ENCODE results near the gene ADAMTS8.

Gene ADAMTS8

DNA sequence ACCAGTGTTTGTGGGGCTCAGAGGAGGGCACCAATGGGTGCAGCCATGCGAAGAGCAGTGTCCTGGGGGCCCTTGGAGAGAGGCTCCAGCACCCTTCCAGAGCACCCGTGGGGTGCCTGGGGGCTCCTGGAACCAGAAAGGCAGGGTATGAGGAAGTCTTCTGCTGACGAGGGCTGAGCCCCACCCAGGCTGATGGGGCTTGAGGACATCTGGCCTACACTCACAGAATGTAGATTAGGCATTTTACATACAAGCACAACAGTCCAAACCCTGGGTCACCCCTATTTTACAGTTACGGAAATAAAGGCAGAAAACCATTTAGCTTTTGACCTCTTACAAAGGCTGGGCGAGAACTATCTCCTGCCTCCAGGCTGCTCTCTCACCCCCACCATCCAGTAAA is 47.6 kb downstream of the ADAMTS8 start:
- TF ChIP-seq TAF1 (IDR thresholded peaks at IDR 0.05; ENCODE audit: borderline replicate concordance, insufficient read depth, low read length), result no peak
- TF ChIP-seq FOXP2 (optimal IDR thresholded peaks at IDR 0.05; ENCODE audit: borderline replicate concordance, extremely low read depth, extremely low read length, insufficient read depth), result no peak
- TF ChIP-seq POLR2AphosphoS5 (IDR thresholded peaks at IDR 0.05; ENCODE audit: low read depth, low read length), result no peak
- no peak for TF ChIP-seq SIN3A (IDR thresholded peaks at IDR 0.05; ENCODE audit: borderline replicate concordance, insufficient read depth, low read length)
- TF ChIP-seq, protein P1, sequence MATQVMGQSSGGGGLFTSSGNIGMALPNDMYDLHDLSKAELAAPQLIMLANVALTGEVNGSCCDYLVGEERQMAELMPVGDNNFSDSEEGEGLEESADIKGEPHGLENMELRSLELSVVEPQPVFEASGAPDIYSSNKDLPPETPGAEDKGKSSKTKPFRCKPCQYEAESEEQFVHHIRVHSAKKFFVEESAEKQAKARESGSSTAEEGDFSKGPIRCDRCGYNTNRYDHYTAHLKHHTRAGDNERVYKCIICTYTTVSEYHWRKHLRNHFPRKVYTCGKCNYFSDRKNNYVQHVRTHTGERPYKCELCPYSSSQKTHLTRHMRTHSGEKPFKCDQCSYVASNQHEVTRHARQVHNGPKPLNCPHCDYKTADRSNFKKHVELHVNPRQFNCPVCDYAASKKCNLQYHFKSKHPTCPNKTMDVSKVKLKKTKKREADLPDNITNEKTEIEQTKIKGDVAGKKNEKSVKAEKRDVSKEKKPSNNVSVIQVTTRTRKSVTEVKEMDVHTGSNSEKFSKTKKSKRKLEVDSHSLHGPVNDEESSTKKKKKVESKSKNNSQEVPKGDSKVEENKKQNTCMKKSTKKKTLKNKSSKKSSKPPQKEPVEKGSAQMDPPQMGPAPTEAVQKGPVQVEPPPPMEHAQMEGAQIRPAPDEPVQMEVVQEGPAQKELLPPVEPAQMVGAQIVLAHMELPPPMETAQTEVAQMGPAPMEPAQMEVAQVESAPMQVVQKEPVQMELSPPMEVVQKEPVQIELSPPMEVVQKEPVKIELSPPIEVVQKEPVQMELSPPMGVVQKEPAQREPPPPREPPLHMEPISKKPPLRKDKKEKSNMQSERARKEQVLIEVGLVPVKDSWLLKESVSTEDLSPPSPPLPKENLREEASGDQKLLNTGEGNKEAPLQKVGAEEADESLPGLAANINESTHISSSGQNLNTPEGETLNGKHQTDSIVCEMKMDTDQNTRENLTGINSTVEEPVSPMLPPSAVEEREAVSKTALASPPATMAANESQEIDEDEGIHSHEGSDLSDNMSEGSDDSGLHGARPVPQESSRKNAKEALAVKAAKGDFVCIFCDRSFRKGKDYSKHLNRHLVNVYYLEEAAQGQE (IDR thresholded peaks at IDR 0.05; ENCODE audit: insufficient read depth in 1 of 2, low read depth in 2 of 2, low read length in 2 of 2), result no peak

DNA sequence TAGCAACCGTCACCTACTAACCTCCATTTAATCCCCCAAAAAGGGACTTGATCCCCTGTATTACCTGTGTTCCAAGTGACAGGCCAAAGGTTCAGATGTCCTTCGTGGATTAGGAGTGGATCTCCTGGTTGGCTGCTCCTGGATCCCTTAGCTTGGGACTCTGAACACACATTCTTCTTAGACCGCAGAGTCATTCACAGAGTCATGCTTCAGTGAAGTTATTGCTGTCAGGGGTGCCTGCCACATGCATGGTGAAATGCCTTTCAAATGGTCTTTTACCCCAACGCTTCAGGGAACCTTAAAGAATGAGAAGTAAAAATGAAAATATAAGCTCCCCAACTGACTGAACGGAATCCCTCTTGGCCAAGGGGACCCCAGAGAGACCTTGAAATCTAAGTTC is 49.1 kb downstream of the ADAMTS8 start:
- TF ChIP-seq TAF1 (IDR thresholded peaks at IDR 0.05; ENCODE audit: borderline replicate concordance, insufficient read depth, low read length) (no peak), POLR2AphosphoS5 (IDR thresholded peaks at IDR 0.05; ENCODE audit: low read depth, low read length) (no peak), SIN3A (IDR thresholded peaks at IDR 0.05; ENCODE audit: borderline replicate concordance, insufficient read depth, low read length) (no peak)

DNA sequence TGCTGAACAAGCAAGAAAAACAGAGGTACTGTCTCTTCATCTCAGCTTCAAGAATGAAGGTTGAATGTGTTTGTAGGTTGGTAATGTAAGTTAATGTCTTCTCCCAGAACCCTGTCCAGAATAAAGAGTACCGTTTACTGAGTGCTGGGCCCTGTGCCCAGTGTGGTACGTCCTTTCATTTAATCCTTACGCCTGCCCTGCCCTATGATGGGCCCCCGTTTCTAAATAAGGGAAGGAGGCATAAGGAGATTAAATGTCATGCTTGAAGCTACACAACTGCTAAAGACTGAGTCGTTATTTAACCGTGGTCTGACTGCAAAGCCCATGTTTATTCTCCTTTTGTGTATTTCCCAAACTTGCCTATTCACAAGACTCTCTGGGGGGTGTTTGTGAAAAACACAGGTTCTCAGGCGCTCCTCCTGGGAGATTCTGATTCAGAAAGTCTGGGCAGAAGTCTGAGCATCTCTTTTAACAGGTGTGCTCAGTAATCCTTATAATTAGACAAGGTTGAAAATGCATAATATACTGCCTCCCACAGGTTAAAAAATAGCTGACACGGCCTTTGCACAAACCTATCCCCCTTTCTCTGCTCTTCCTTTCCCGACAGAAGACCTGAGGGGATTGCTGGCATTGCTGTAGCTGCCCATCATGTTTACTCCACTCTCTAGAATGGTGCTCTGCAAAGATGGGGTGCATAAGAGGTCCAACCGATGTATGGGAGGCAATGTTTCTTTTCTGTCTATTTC is 57.4 kb downstream of the ADAMTS8 start:
- TF ChIP-seq FOXP2 (optimal IDR thresholded peaks at IDR 0.05; ENCODE audit: borderline replicate concordance, extremely low read depth, extremely low read length, insufficient read depth), result no peak
- no peak for TF ChIP-seq POLR2AphosphoS5 (IDR thresholded peaks at IDR 0.05; ENCODE audit: low read depth, low read length)
- TF ChIP-seq, protein P1 (IDR thresholded peaks at IDR 0.05; ENCODE audit: insufficient read depth in 1 of 2, low read depth in 2 of 2, low read length in 2 of 2), result no peak
- TF ChIP-seq TAF1 (IDR thresholded peaks at IDR 0.05; ENCODE audit: borderline replicate concordance, insufficient read depth, low read length), result no peak
- TF ChIP-seq SIN3A (IDR thresholded peaks at IDR 0.05; ENCODE audit: borderline replicate concordance, insufficient read depth, low read length), result no peak

DNA sequence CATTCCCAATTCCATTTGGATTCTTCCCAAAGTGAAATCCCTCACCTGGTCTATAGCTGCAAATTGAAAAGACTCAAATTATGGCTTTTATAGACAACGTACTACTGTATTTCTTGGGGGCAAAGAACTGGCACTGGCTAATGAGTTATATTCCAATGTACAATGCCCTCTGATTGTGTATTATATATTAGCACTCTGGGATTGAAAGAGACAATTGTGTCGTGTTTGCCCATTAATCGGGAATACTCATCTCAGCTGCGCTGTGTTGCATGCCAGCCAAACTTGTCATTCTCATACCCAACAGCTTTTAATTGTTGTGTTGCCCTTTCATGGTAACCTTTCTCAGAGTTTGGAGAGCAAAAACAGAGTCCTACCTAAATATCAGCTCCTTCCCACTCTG is 58.7 kb downstream of the ADAMTS8 start:
- no peak for TF ChIP-seq FOXP2 (optimal IDR thresholded peaks at IDR 0.05; ENCODE audit: borderline replicate concordance, extremely low read depth, extremely low read length, insufficient read depth)
- no peak for TF ChIP-seq SIN3A (IDR thresholded peaks at IDR 0.05; ENCODE audit: borderline replicate concordance, insufficient read depth, low read length)
- TF ChIP-seq POLR2AphosphoS5 (IDR thresholded peaks at IDR 0.05; ENCODE audit: low read depth, low read length), result no peak
- no peak for TF ChIP-seq TAF1 (IDR thresholded peaks at IDR 0.05; ENCODE audit: borderline replicate concordance, insufficient read depth, low read length)
- TF ChIP-seq, protein P1 (IDR thresholded peaks at IDR 0.05; ENCODE audit: insufficient read depth in 1 of 2, low read depth in 2 of 2, low read length in 2 of 2), result no peak

DNA sequence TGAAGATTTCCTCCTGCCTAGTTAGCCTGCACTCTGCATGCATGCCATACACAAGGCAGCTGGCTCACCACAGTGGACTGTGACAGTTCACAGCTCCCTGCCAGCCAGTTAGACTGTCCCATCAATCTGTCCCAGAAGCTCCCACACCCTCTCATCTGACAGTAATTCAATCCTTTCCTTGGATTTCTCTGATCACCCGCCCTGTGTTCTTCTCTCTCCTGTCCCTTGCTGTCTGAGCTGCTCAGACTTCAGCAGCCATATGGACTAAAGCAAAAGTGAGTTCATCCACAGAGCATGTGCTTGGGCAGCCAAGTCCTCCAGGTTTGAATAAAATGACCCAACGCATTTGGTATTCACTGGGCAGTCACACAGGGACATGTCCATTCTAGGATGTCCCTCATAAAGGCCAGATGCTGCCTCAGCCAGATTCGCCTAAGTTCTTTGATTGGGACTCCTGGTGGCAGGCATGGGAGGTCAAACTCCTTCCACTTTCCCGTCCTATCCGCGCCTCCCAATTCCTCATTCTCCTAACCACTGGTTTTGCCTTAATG is 59.2 kb downstream of the ADAMTS8 start:
- TF ChIP-seq POLR2AphosphoS5 (IDR thresholded peaks at IDR 0.05; ENCODE audit: low read depth, low read length) (no peak), FOXP2 (optimal IDR thresholded peaks at IDR 0.05; ENCODE audit: borderline replicate concordance, extremely low read depth, extremely low read length, insufficient read depth) (no peak), TAF1 (IDR thresholded peaks at IDR 0.05; ENCODE audit: borderline replicate concordance, insufficient read depth, low read length) (no peak), SIN3A (IDR thresholded peaks at IDR 0.05; ENCODE audit: borderline replicate concordance, insufficient read depth, low read length) (no peak)
- TF ChIP-seq, protein P1 (IDR thresholded peaks at IDR 0.05; ENCODE audit: insufficient read depth in 1 of 2, low read depth in 2 of 2, low read length in 2 of 2), result no peak

Measured in PFSK-1 (cell line).